HepG2 (cell line): ENCODE results near the gene ZNF587B. TPM values are rescaled to one million over a fixed set of nuclear protein-coding genes. Genes with fewer than 3 reads are reported as not detected.

Experiments
- ATAC-seq: fragments of 200-7000 bp; cut with Tn5 transposase; 3 replicates; pipeline ENCODE4 v1.9.1; 2020; ENCODE audit warnings: mild to moderate bottlenecking, moderate library complexity
- BruUV-seq: library from RNA; stranded (reverse); fragments of 400-500 nt; replicated peaks from 2 replicates; lab custom pipeline; 2021; lab: Mats Ljungman, UMichigan
- CTCF ChIA-PET: fragments of 300-600 bp; formaldehyde crosslinking; extraction: SDS; loops from one replicate; lab custom pipeline; 2021; ENCODE audit warnings: low total read pairs, inconsistent platforms, low intra/inter-chr PET ratio; lab: Yijun Ruan, JAX
- POLR2A ChIA-PET: fragments of 350-600 bp; sonication (Branson Sonifier 250); formaldehyde crosslinking; loops from one replicate; lab custom pipeline; 2020; ENCODE audit warnings: antibody characterized with exemption, inconsistent platforms; lab: Yijun Ruan, JAX
- DNase-seq: peaks from one replicate; pipeline ENCODE4 v3.0.0-alpha.2; 2015; ENCODE audit warnings: low spot score
- FAIRE-seq: peaks from 3 replicates; lab custom pipeline; 2011; peaks lifted over from hg19 to GRCh38; lab: Jason Lieb, UNC
- H2AFZ ChIP-seq: one replicate; pipeline ENCODE4 v1.6.1; 2011; ENCODE audit warnings: low read length, inconsistent platforms
- H3K27ac ChIP-seq: fragments of 300-600 bp; 3 replicates; pipeline ENCODE4 v1.8.0; 2011; ENCODE audit warnings: mixed run types, mild to moderate bottlenecking, mixed read lengths, low read length, inconsistent platforms; ENCODE audit not compliant: insufficient read depth; ENCODE audit errors: extremely low read length
- H3K27me3 ChIP-seq, 2 experiments: fragments of 200-600 bp in 1 of 2; 2 replicates in 1 of 2; 3 replicates in 1 of 2; pipeline versions ENCODE4 v1.6.0 to v1.8.0; 2011; ENCODE audit warnings: low read length in 2 of 2, mild to moderate bottlenecking in 2 of 2, moderate library complexity in 2 of 2, inconsistent platforms in 1 of 2; ENCODE audit not compliant: insufficient read depth in 2 of 2, control insufficient read depth in 1 of 2
- H3K36me3 ChIP-seq, 2 experiments: fragments of 200-600 bp in 1 of 2; replicated peaks in 1 of 2; 2 replicates in 1 of 2; 3 replicates in 1 of 2; pipeline versions ENCODE4 v1.5.1 to v1.8.0; 2011; ENCODE audit warnings: low read length in 2 of 2, inconsistent platforms in 1 of 2; ENCODE audit not compliant: insufficient read depth in 2 of 2, control insufficient read depth in 1 of 2
- H3K4me1 ChIP-seq: 2 replicates; pipeline ENCODE4 v1.5.1; 2012; ENCODE audit warnings: low read length, inconsistent platforms; ENCODE audit not compliant: insufficient read depth
- H3K4me2 ChIP-seq: 2 replicates; pipeline ENCODE4 v1.6.0; 2011; ENCODE audit warnings: low read depth, low read length, inconsistent platforms
- H3K4me3 ChIP-seq, 3 experiments: fragments of 200-600 bp in 1 of 3; sonication (generic), shearing (Covaris generic) in 1 of 3; replicated peaks in 1 of 3; 2 replicates each; pipeline ENCODE4 v1.5.1; 2011 to 2016; ENCODE audit warnings: low read length in 3 of 3, inconsistent platforms in 2 of 3, low read depth in 2 of 3, mild to moderate bottlenecking in 2 of 3, control low read depth in 1 of 3, mixed read lengths in 1 of 3; ENCODE audit not compliant: insufficient read depth in 1 of 3
- H3K79me2 ChIP-seq: one replicate; pipeline ENCODE4 v1.6.1; 2011; ENCODE audit warnings: low read length, inconsistent platforms; ENCODE audit not compliant: insufficient read depth
- H3K9ac ChIP-seq: 2 replicates; pipeline ENCODE4 v1.6.0; 2011; ENCODE audit warnings: mild to moderate bottlenecking, low read depth, low read length, inconsistent platforms; ENCODE audit not compliant: insufficient read depth
- H3K9me3 ChIP-seq: 2 replicates; pipeline ENCODE4 v1.5.1; 2012; ENCODE audit warnings: mild to moderate bottlenecking, low read length
- H4K20me1 ChIP-seq: 2 replicates; pipeline ENCODE4 v1.6.0; 2011; ENCODE audit warnings: inconsistent platforms, mild to moderate bottlenecking, low read length, moderate library complexity; ENCODE audit not compliant: insufficient read depth
- GATAD1 ChIP-seq: IDR thresholded peaks from 2 replicates; pipeline ENCODE4 v1.6.1; 2016; ENCODE audit warnings: missing genetic modification reagents, missing compliant biosample characterization
- HNRNPK ChIP-seq: fragments of 200-400 bp; formaldehyde crosslinking; IDR thresholded peaks from 2 replicates; pipeline ENCODE4 v1.6.1; 2018; ENCODE audit warnings: low read length, low read depth, moderate library complexity, mild to moderate bottlenecking; ENCODE audit not compliant: poor library complexity, severe bottlenecking
- MTA3 ChIP-seq: sonication (generic); formaldehyde crosslinking; IDR thresholded peaks from 2 replicates; pipeline ENCODE4 v1.4.0; 2020; ENCODE audit warnings: missing genetic modification reagents
- POLR2G ChIP-seq: fragments of 200-400 bp; formaldehyde crosslinking; IDR thresholded peaks from 2 replicates; pipeline ENCODE4 v1.6.1; 2018; ENCODE audit warnings: mild to moderate bottlenecking, low read depth, low read length, moderate library complexity
- ZFP1 ChIP-seq: IDR thresholded peaks from 2 replicates; pipeline ENCODE4 v1.6.1; 2016
- ZNF83 ChIP-seq: sonication (generic); formaldehyde crosslinking; IDR thresholded peaks from 2 replicates; pipeline ENCODE4 v1.4.0; 2020; ENCODE audit warnings: missing genetic modification reagents, mild to moderate bottlenecking, borderline replicate concordance
- ZNF850 ChIP-seq: sonication (generic); formaldehyde crosslinking; conservative IDR thresholded peaks from 2 replicates; pipeline ENCODE4 v1.9.0; 2021; ENCODE audit warnings: mild to moderate bottlenecking, missing genetic modification reagents
- WGBS: methylation state at CpG from one replicate; pipeline ENCODE4 v1.1.6; 2017; ENCODE audit warnings: low lambda C conversion rate; 5-methylcytosine and 5-hydroxymethylcytosine counted together
- in situ Hi-C: cut with HindIII; loops from 2 replicates; pipeline ENCODE4 v1.10.0; 2017; ENCODE audit warnings: low pct_unique_long_range_greater_than_20kb; ENCODE audit not compliant: extremely low pct_ligation_motif_present
- intact Hi-C: fragments of 100-400 bp; cut with micrococcal nuclease; formaldehyde crosslinking; loops from one replicate; pipeline ENCODE4 v1.10.0; 2022; ENCODE audit not compliant: unreplicated experiment
- polyA plus RNA-seq, 8 experiments: library from polyadenylated mRNA; depleted of rRNA in 3 of 8; stranded (reverse) in 7 of 8; unstranded in 1 of 8; fragments of >200 nt; fragmentation: Illumina TruSeq in 4 of 8; extraction: Trizol in 4 of 8; gene quantifications; 2 replicates each; pipeline versions ENCODE4 v1.2.1 to v1.2.3, GENCODE V29; 2011 to 2016; ENCODE audit warnings: low read depth in 4 of 8, missing spikeins in 1 of 8, mixed read lengths in 1 of 8; ENCODE audit not compliant: insufficient read depth in 1 of 8
- total RNA-seq, 5 experiments: library from RNA; depleted of rRNA; stranded (reverse); fragments of >200 nt; fragmentation: Illumina TruSeq; extraction: Trizol; gene quantifications; 2 replicates each; pipeline ENCODE4 v1.2.3, GENCODE V29; 2016; ENCODE audit warnings: low read depth in 1 of 5
- TF ChIP-seq, protein P1 (sequence below): sonication (generic); formaldehyde crosslinking; IDR thresholded peaks from 2 replicates; pipeline ENCODE4 v1.4.0; 2020; ENCODE audit warnings: missing genetic modification reagents, borderline replicate concordance
- TF ChIP-seq, protein P2 (sequence below): sonication (generic); formaldehyde crosslinking; IDR thresholded peaks from 2 replicates; pipeline ENCODE4 v1.4.0; 2020; ENCODE audit warnings: low read depth, mild to moderate bottlenecking, missing genetic modification reagents
- TF ChIP-seq, protein P3 (sequence below): sonication (generic); formaldehyde crosslinking; IDR thresholded peaks from 2 replicates; pipeline ENCODE4 v1.5.0; 2020; ENCODE audit warnings: missing genetic modification reagents
- TF ChIP-seq, protein P4 (sequence below): IDR thresholded peaks from 2 replicates; pipeline ENCODE4 v1.6.1; 2016; ENCODE audit warnings: low read depth, missing genetic modification reagents, missing compliant biosample characterization

Gene ZNF587B
- total and polyA plus RNA-seq, 2 of the 13 experiments (the other 11 are each of a cell fraction or from before 2014, with no cell fraction given) = 5.2 to 29.9 TPM

DNA sequence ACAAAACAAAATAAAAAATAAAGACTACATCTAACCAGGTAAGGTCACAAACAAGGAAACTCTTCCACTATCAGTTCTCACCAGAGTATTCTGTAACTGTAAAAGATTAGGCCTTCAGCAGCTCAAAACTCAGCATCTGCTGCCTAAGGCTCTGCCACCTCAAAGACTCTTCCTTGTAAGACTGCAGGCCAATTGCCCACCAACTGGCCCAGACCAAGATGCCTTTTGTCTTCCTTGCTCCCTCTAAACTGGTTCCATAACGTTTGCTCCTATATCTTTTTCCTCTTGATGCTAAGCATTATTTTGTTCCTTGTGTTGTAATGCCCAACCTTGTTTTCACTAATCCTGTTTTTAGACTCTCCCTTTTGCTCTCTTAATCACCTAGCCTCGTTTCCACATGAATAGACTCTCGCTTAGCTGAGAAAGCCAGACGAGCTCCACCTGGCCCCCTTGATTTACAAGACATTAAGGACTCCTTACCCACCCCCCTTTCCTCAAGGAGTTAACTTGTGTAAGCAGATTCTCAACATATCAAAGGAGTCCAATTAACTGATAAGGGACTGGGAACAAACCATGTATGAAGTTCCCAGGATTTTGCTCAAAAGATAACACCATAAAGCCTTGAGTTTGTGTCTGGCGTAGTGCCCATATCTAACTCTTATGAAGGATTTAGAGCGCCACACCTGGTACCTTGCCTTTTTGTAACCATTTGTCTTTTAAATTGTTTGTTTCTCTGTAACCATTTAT is 57.3 kb downstream of the ZNF587B start (continued):
- TF ChIP-seq, protein P1, sequence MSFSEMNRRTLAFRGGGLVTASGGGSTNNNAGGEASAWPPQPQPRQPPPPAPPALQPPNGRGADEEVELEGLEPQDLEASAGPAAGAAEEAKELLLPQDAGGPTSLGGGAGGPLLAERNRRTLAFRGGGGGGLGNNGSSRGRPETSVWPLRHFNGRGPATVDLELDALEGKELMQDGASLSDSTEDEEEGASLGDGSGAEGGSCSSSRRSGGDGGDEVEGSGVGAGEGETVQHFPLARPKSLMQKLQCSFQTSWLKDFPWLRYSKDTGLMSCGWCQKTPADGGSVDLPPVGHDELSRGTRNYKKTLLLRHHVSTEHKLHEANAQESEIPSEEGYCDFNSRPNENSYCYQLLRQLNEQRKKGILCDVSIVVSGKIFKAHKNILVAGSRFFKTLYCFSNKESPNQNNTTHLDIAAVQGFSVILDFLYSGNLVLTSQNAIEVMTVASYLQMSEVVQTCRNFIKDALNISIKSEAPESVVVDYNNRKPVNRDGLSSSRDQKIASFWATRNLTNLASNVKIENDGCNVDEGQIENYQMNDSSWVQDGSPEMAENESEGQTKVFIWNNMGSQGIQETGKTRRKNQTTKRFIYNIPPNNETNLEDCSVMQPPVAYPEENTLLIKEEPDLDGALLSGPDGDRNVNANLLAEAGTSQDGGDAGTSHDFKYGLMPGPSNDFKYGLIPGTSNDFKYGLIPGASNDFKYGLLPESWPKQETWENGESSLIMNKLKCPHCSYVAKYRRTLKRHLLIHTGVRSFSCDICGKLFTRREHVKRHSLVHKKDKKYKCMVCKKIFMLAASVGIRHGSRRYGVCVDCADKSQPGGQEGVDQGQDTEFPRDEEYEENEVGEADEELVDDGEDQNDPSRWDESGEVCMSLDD (CRISPR knock-in tag) = no peak
- no peak for TF ChIP-seq GATAD1 (CRISPR knock-in tag)
- TF ChIP-seq HNRNPK = no peak

DNA sequence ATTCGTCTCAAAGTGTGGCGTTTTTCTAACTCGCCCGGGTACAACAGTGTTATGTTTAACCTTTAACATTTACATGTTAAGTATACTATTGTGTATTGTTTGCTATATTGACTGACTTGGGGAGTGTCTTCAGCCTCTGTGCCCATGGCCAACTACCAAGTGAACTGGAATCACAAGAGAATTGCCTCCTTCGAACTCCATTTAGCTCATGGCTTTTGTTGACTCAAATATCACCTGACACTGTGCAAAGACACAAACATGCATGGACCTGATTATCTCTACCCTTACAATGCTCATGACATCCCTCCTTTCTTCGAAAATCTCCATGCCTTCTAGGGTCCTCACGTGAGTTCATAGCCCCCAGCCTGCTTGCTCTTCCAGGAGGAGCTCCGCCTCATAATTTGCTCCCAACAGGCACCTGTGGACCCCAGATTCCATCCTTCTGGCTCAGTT is 58.0 kb downstream of the ZNF587B start:
- Histone ChIP-seq H3K36me3 (no peaks in the 10 kb centered on the region), H3K27ac (no peak overlapping the region), H3K9me3 (no peaks in the 10 kb centered on the region), H3K4me3 (no peak overlapping the region), H3K4me2 (no peak overlapping the region), H2AFZ (no peak overlapping the region), H3K27me3 (no peaks in the 10 kb centered on the region), H3K79me2 (no peaks in the 10 kb centered on the region), H3K9ac (no peak overlapping the region), H3K4me1 (no peaks in the 10 kb centered on the region), H4K20me1 (no peaks in the 10 kb centered on the region)
- BruUV-seq = no TSS peak
- in situ Hi-C loops = no loop called here
- ATAC-seq = no peak
- WGBS = 93% methylated on average over 8 of the region's 8 CpGs
- FAIRE-seq = no peak
- intact Hi-C loops = no loop called here
- no peak for DNase-seq
- TF ChIP-seq MTA3 (CRISPR knock-in tag) (no peak), ZNF83 (CRISPR knock-in tag) (no peak), POLR2G (no peak), ZNF850 (CRISPR knock-in tag) (no peak), ZFP1 (CRISPR knock-in tag) (no peak)
- TF ChIP-seq, protein P2, sequence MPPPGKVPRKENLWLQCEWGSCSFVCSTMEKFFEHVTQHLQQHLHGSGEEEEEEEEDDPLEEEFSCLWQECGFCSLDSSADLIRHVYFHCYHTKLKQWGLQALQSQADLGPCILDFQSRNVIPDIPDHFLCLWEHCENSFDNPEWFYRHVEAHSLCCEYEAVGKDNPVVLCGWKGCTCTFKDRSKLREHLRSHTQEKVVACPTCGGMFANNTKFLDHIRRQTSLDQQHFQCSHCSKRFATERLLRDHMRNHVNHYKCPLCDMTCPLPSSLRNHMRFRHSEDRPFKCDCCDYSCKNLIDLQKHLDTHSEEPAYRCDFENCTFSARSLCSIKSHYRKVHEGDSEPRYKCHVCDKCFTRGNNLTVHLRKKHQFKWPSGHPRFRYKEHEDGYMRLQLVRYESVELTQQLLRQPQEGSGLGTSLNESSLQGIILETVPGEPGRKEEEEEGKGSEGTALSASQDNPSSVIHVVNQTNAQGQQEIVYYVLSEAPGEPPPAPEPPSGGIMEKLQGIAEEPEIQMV = no peak
- TF ChIP-seq, protein P3, sequence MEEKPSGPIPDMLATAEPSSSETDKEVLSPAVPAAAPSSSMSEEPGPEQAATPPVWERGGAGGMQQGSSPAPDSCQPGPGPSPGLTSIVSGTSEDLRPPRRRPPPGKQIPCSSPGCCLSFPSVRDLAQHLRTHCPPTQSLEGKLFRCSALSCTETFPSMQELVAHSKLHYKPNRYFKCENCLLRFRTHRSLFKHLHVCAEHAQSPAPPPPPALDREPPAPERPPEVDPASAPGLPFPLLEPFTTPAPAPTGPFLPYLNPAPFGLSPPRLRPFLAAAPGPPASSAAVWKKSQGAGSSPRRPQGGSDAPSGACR (CRISPR knock-in tag) = no peak
- TF ChIP-seq, protein P4, sequence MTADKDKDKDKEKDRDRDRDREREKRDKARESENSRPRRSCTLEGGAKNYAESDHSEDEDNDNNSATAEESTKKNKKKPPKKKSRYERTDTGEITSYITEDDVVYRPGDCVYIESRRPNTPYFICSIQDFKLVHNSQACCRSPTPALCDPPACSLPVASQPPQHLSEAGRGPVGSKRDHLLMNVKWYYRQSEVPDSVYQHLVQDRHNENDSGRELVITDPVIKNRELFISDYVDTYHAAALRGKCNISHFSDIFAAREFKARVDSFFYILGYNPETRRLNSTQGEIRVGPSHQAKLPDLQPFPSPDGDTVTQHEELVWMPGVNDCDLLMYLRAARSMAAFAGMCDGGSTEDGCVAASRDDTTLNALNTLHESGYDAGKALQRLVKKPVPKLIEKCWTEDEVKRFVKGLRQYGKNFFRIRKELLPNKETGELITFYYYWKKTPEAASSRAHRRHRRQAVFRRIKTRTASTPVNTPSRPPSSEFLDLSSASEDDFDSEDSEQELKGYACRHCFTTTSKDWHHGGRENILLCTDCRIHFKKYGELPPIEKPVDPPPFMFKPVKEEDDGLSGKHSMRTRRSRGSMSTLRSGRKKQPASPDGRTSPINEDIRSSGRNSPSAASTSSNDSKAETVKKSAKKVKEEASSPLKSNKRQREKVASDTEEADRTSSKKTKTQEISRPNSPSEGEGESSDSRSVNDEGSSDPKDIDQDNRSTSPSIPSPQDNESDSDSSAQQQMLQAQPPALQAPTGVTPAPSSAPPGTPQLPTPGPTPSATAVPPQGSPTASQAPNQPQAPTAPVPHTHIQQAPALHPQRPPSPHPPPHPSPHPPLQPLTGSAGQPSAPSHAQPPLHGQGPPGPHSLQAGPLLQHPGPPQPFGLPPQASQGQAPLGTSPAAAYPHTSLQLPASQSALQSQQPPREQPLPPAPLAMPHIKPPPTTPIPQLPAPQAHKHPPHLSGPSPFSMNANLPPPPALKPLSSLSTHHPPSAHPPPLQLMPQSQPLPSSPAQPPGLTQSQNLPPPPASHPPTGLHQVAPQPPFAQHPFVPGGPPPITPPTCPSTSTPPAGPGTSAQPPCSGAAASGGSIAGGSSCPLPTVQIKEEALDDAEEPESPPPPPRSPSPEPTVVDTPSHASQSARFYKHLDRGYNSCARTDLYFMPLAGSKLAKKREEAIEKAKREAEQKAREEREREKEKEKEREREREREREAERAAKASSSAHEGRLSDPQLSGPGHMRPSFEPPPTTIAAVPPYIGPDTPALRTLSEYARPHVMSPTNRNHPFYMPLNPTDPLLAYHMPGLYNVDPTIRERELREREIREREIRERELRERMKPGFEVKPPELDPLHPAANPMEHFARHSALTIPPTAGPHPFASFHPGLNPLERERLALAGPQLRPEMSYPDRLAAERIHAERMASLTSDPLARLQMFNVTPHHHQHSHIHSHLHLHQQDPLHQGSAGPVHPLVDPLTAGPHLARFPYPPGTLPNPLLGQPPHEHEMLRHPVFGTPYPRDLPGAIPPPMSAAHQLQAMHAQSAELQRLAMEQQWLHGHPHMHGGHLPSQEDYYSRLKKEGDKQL (CRISPR knock-in tag) = no peak
- ChIA-PET POLR2A (no interaction called here), CTCF (interaction anchor here (1.2 kb wide), 1 partner anchor 267 kb away, joined by 4 read pairs; no protein-coding TSS in a partner anchor)
